ENCODE data around the gene CUL4A.

Gene CUL4A

GRCh38 chr13:113203507-113204377 lies 5.7 kb upstream of the CUL4A start:
- Histone ChIP-seq H3K9me3 (ENCODE audit: insufficient read depth, low read length) (no peaks in the 10 kb centered on the region), H4K20me1 (ENCODE audit: low read depth, low read length) (peaks cover 8% of the 10 kb centered on the region), H3K36me3 (ENCODE audit: low read length) (peaks cover 4% of the 10 kb centered on the region; the same call in 1 of the 2 replicates)

GRCh38 chr13:113204378-113204734 lies 5.1 kb upstream of the CUL4A start:
- no peaks in the 10 kb centered on the region for H3K9me2 ChIP-seq (replicated peaks; ENCODE audit: insufficient read depth, low read length)
- H2AFZ ChIP-seq (ENCODE audit: low read depth, low read length, severe bottlenecking): no peak overlapping the region
- no peaks in the 10 kb centered on the region for H3K27me3 ChIP-seq (ENCODE audit: low read length)
- H3K36me3 ChIP-seq (ENCODE audit: low read length): no peaks in the 10 kb centered on the region; the same call in 1 of the 2 replicates
- H3K9ac ChIP-seq (ENCODE audit: low read length): no peak overlapping the region
- H3K27ac ChIP-seq (ENCODE audit: low read depth, low read length): no peak overlapping the region
- peaks cover 8% of the 10 kb centered on the region for H4K20me1 ChIP-seq (ENCODE audit: low read depth, low read length)
- no peaks in the 10 kb centered on the region for H3F3A ChIP-seq (ENCODE audit: insufficient read depth)
- H3K4me3 ChIP-seq (ENCODE audit: insufficient read depth, low read length, poor library complexity, severe bottlenecking): no peak overlapping the region
- no peaks in the 10 kb centered on the region for H3K9me3 ChIP-seq (ENCODE audit: insufficient read depth, low read length)
- H3K4me2 ChIP-seq (ENCODE audit: low read depth, low read length, poor library complexity, severe bottlenecking): no peak overlapping the region
- peaks cover 91% of the 10 kb centered on the region for H3K79me2 ChIP-seq (ENCODE audit: insufficient read depth, low read length)
- TF ChIP-seq EZH2phosphoT487 (conservative IDR thresholded peaks at IDR 0.05; ENCODE audit: low read length) (no peak), CTCF (IDR thresholded peaks at IDR 0.05; ENCODE audit: insufficient read depth, low read length, poor library complexity, severe bottlenecking) (no peak)

More at GRCh38 chr13:113203507-113204377, 5.7 kb upstream of the CUL4A start:
- Histone ChIP-seq H3K27me3 (ENCODE audit: low read length) (no peaks in the 10 kb centered on the region), H3K4me3 (ENCODE audit: insufficient read depth, low read length, poor library complexity, severe bottlenecking) (no peak overlapping the region), H3K9ac (ENCODE audit: low read length) (no peak overlapping the region), H3F3A (ENCODE audit: insufficient read depth) (no peaks in the 10 kb centered on the region), H2AFZ (ENCODE audit: low read depth, low read length, severe bottlenecking) (no peak overlapping the region), H3K79me2 (ENCODE audit: insufficient read depth, low read length) (peaks cover 95% of the 10 kb centered on the region), H3K4me2 (ENCODE audit: low read depth, low read length, poor library complexity, severe bottlenecking) (no peak overlapping the region), H3K27ac (ENCODE audit: low read depth, low read length) (no peak overlapping the region), H3K9me2 (replicated peaks; ENCODE audit: insufficient read depth, low read length) (no peaks in the 10 kb centered on the region)
- TF ChIP-seq EZH2phosphoT487 (conservative IDR thresholded peaks at IDR 0.05; ENCODE audit: low read length) (no peak), CTCF (IDR thresholded peaks at IDR 0.05; ENCODE audit: insufficient read depth, low read length, poor library complexity, severe bottlenecking) (no peak)

- Histone ChIP-seq H2AFZ (ENCODE audit: low read depth, low read length, severe bottlenecking) (no peak overlapping the region), H3K9me3 (ENCODE audit: insufficient read depth, low read length) (no peaks in the 10 kb centered on the region), H3K9me2 (replicated peaks; ENCODE audit: insufficient read depth, low read length) (no peaks in the 10 kb centered on the region), H3K4me3 (ENCODE audit: insufficient read depth, low read length, poor library complexity, severe bottlenecking) (no peak overlapping the region), H3K9ac (ENCODE audit: low read length) (no peak overlapping the region), H3K27me3 (ENCODE audit: low read length) (no peaks in the 10 kb centered on the region), H3K36me3 (ENCODE audit: low read length) (no peaks in the 10 kb centered on the region; the same call in 1 of the 2 replicates), H3K4me2 (ENCODE audit: low read depth, low read length, poor library complexity, severe bottlenecking) (no peak overlapping the region), H4K20me1 (ENCODE audit: low read depth, low read length) (peaks cover 11% of the 10 kb centered on the region), H3F3A (ENCODE audit: insufficient read depth) (peaks cover 6% of the 10 kb centered on the region), H3K79me2 (ENCODE audit: insufficient read depth, low read length) (peaks cover 87% of the 10 kb centered on the region), H3K27ac (ENCODE audit: low read depth, low read length) (no peak overlapping the region)
- TF ChIP-seq EZH2phosphoT487 (conservative IDR thresholded peaks at IDR 0.05; ENCODE audit: low read length) (no peak), CTCF (IDR thresholded peaks at IDR 0.05; ENCODE audit: insufficient read depth, low read length, poor library complexity, severe bottlenecking) (no peak)
Observed at GRCh38 chr13:113205428-113205931, 3.9 kb upstream of the CUL4A start.

Measured in SU-DHL-6 (cell line).